ENCODE measurements around the gene GOSR1.
"Not testable (repeated sequence)": the region's sequence is repeated elsewhere in the genome, so short reads cannot be mapped to it uniquely, and the experiment has no call there.

GOSR1 gene

GRCh38 chr17:30547778-30548573, 70.8 kb downstream of the GOSR1 start:
- H3K27me3 Mint-ChIP-seq (ENCODE audit: low read depth): no peaks in the 10 kb centered on the region

GRCh38 chr17:30549181-30549580, 72.0 kb downstream of the GOSR1 start:
- not testable (repeated sequence) for H3K27ac Mint-ChIP-seq

More at GRCh38 chr17:30547778-30548573, 70.8 kb downstream of the GOSR1 start:
- no peaks in the 10 kb centered on the region for H3K4me1 Mint-ChIP-seq (ENCODE audit: low read depth)
- no peaks in the 10 kb centered on the region for H3K9me3 Mint-ChIP-seq
- H3K27ac Mint-ChIP-seq: no peak overlapping the region
- H3K36me3 Mint-ChIP-seq (ENCODE audit: low read depth): no peaks in the 10 kb centered on the region
- H3K4me3 Mint-ChIP-seq: no peak overlapping the region

DNA sequence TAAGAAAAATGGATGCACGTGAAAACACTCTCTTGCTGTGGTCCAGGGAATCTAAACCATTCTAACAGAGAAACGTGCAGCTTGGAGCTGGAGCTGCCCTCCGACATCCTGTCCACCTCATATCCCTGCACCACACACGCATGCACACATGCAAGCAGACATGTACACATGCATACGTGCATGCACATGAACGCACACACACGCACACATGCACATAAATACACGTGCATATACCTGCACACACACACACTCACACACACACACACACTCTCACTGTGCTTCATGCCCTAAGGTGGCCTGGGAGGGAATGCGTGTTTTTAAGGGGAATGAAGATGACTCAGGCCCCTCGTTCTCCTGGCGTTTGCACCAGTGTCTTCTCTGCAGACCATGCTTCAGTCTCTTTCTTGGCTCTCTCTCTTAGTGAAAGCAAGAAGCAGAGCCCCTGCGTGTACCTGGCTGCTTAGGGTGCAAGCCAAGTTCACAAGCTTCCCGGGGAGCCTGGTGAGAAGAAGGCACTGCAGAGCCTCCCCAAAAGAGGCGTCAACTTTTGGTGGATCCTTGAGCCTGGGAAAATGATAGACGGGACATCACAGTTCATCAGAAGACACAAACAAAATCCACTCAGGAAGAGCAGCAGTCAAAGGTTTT, 72.8 kb downstream of the GOSR1 start:
- no peak overlapping the region for H3K27ac Mint-ChIP-seq
- H3K4me3 Mint-ChIP-seq: no peak overlapping the region
- H3K27me3 Mint-ChIP-seq (ENCODE audit: low read depth): no peaks in the 10 kb centered on the region
- no peaks in the 10 kb centered on the region for H3K4me1 Mint-ChIP-seq (ENCODE audit: low read depth)
- H3K9me3 Mint-ChIP-seq: no peaks in the 10 kb centered on the region
- H3K36me3 Mint-ChIP-seq (ENCODE audit: low read depth): no peaks in the 10 kb centered on the region

More at GRCh38 chr17:30549181-30549580, 72.0 kb downstream of the GOSR1 start:
- not testable (repeated sequence) for H3K4me1 Mint-ChIP-seq (ENCODE audit: low read depth); H3K4me3 Mint-ChIP-seq; H3K9me3 Mint-ChIP-seq; H3K36me3 Mint-ChIP-seq (ENCODE audit: low read depth); H3K27me3 Mint-ChIP-seq (ENCODE audit: low read depth)

- Mint-ChIP-seq H3K4me3 (no peak overlapping the region), H3K27me3 (ENCODE audit: low read depth) (no peaks in the 10 kb centered on the region), H3K27ac (no peak overlapping the region), H3K4me1 (ENCODE audit: low read depth) (no peaks in the 10 kb centered on the region), H3K9me3 (no peaks in the 10 kb centered on the region), H3K36me3 (ENCODE audit: low read depth) (no peaks in the 10 kb centered on the region)
Observed at GRCh38 chr17:30550512-30551273, 73.5 kb downstream of the GOSR1 start.

GRCh38 chr17:30551274-30551995, 74.2 kb downstream of the GOSR1 start:
- not testable (repeated sequence) for H3K4me3 Mint-ChIP-seq; H3K36me3 Mint-ChIP-seq (ENCODE audit: low read depth); H3K27me3 Mint-ChIP-seq (ENCODE audit: low read depth); H3K27ac Mint-ChIP-seq; H3K9me3 Mint-ChIP-seq; H3K4me1 Mint-ChIP-seq (ENCODE audit: low read depth)

- Mint-ChIP-seq H3K27ac (no peak overlapping the region), H3K4me3 (no peak overlapping the region), H3K9me3 (no peaks in the 10 kb centered on the region), H3K4me1 (ENCODE audit: low read depth) (no peaks in the 10 kb centered on the region), H3K36me3 (ENCODE audit: low read depth) (no peaks in the 10 kb centered on the region), H3K27me3 (ENCODE audit: low read depth) (no peaks in the 10 kb centered on the region)
Observed at GRCh38 chr17:30551996-30552339, 74.8 kb downstream of the GOSR1 start.

- no peak overlapping the region for H3K27ac Mint-ChIP-seq
- H3K4me3 Mint-ChIP-seq: no peak overlapping the region
- no peaks in the 10 kb centered on the region for H3K27me3 Mint-ChIP-seq (ENCODE audit: low read depth)
- no peaks in the 10 kb centered on the region for H3K36me3 Mint-ChIP-seq (ENCODE audit: low read depth)
- no peaks in the 10 kb centered on the region for H3K9me3 Mint-ChIP-seq
- peaks cover 3% of the 10 kb centered on the region for H3K4me1 Mint-ChIP-seq (ENCODE audit: low read depth)
Observed at GRCh38 chr17:30552994-30553566, 75.9 kb downstream of the GOSR1 start.

DNA sequence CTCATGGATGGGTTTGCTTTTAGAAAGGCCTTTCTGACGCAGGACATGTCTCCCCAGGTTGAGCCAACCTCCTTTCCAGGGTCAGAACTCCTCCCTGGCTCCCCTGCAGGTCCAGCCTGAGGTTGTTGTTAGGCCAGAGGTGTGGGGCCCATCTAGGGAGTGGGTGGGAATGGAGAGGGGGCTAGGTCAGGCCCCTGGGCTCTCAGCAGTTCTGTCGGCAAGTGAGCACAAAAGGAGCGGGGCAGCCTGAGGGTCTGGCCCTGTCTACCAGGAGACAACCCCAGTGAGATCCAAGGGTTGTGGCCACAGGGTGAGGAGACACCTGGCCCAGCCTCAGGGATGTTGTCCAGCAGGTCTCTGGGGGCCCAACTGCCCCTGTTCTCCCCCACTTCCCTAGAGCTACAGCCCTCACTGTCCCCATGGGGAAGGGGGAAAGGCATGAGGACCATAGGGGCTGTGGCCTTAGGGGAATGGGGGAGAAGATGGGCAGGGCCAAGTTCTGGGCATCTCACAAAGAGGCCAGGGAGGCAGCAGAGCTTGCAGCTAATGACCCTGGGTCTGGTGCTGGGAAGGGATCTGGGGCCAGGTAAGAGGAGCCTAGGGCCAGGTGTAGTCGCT, 76.7 kb downstream of the GOSR1 start:
- not testable (repeated sequence) for H3K9me3 Mint-ChIP-seq; H3K36me3 Mint-ChIP-seq (ENCODE audit: low read depth); H3K27me3 Mint-ChIP-seq (ENCODE audit: low read depth); H3K27ac Mint-ChIP-seq; H3K4me1 Mint-ChIP-seq (ENCODE audit: low read depth); H3K4me3 Mint-ChIP-seq

GRCh38 chr17:30554839-30555751, 77.9 kb downstream of the GOSR1 start:
- Mint-ChIP-seq H3K27me3 (ENCODE audit: low read depth) (no peaks in the 10 kb centered on the region), H3K27ac (no peak overlapping the region), H3K9me3 (no peaks in the 10 kb centered on the region), H3K36me3 (ENCODE audit: low read depth) (no peaks in the 10 kb centered on the region), H3K4me1 (ENCODE audit: low read depth) (peaks cover 3% of the 10 kb centered on the region), H3K4me3 (no peak overlapping the region)

DNA sequence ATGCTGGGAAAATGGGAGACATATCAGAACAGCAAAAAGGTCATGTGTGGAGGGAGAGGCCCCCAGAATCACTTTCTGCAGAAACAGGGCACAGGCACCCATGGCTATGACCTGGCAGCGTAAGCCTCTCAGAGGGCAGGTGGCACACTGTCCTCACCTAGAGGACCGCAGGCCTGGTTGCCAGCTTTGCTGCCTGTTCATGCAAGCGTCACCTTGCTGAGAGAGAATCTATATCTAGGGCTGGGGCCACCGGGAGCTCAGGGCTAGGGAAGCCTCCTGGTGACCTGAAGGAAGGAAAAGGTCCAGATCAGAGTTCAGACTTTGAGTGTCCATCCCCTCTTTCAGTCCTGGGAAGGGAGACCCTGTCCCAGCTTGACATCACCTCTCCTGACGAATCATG, 78.7 kb downstream of the GOSR1 start:
- no peak overlapping the region for H3K4me3 Mint-ChIP-seq
- H3K27me3 Mint-ChIP-seq (ENCODE audit: low read depth): no peaks in the 10 kb centered on the region
- H3K27ac Mint-ChIP-seq: no peak overlapping the region
- no peaks in the 10 kb centered on the region for H3K36me3 Mint-ChIP-seq (ENCODE audit: low read depth)
- H3K9me3 Mint-ChIP-seq: no peaks in the 10 kb centered on the region
- peaks cover 3% of the 10 kb centered on the region for H3K4me1 Mint-ChIP-seq (ENCODE audit: low read depth)

DNA sequence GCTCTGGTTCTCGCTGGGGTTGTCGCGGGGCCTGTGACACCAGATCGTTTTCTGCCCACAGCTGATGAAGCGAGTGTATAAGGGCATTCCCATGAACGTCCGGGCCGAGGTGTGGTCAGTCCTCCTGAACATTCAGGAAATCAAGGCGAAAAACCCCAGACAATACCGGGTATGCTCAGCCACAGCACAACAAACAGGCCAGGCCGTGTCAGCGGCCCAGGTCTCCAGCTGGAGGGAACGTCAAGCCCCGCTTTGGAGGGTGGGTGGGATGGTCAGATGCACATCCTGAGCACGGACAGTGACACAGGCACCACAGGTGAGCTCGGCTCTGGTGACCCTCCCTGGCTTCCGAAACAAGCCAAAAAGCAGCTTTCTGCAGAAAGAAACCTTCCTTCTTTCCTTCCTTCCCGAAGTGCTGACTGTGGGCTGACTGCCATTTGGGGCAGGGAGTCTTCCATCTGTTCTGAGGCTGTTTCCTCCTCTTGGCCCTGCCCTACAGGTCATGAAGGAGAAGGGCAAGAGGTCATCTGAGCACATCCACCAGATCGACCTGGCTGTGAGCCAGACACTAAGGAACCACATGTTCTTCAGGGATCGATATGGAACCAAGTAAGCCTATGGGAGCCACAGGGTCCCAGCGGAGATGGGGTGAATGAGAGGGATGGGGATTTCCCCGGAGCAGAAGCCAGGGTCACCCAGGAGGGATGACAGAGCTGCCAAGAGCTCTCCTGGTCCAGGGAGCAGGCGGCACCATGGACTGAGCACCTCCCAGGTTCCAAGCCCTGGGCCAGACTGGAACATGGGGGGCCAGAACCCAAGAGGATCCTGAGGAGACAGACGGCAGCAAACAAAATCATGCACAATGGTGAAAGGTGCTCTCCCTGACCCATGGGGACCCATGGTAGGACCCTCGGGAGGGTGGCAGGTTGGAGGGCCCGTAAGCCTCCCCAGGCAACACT, 79.4 kb downstream of the GOSR1 start:
- H3K27ac Mint-ChIP-seq: no peak overlapping the region

DNA sequence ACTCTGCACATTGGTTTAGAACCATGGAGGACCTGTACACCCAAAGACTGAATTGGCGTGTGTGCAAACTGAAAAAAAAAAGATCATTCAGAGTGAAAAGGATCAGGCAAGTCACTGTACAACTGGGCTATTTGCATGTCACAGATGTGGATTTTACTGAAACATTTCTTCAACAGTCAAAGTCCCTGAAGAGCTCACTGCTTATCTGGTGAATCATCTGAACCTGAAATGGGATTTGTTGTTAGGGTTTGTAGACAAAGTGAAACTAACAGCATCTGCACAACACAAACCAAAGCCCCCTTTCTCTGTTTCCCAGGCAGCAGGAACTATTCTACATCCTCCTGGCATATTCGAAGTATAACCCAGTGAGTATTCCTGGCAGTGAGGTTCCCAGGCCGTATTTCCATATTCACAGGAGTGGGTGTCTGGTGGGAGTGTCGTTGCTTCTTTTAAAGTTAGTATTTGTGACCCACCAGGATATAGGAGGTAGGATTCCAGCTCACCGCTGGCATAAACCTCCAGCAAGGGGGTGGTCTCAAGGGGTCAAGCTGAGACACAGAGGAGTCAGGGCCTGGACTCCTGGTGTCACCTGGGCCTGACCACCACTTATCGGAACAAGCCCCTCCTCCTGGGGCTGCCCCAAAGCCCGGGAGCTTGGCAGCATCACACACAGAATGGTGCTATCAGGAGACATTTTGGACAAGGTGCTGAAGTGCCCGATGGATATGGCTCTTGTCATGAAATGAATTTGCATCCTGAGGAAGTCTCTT, 80.9 kb downstream of the GOSR1 start:
- H3K9me3 Mint-ChIP-seq: no peaks in the 10 kb centered on the region
- peaks cover 3% of the 10 kb centered on the region for H3K27me3 Mint-ChIP-seq (ENCODE audit: low read depth)
- H3K4me3 Mint-ChIP-seq: no peak overlapping the region
- H3K36me3 Mint-ChIP-seq (ENCODE audit: low read depth): no peaks in the 10 kb centered on the region
- H3K27ac Mint-ChIP-seq: no peak overlapping the region
- peaks cover 3% of the 10 kb centered on the region for H3K4me1 Mint-ChIP-seq (ENCODE audit: low read depth)

More for the DNA sequence above, 79.4 kb downstream of the GOSR1 start:
- no peaks in the 10 kb centered on the region for H3K9me3 Mint-ChIP-seq
- H3K4me1 Mint-ChIP-seq (ENCODE audit: low read depth): peaks cover 3% of the 10 kb centered on the region
- H3K4me3 Mint-ChIP-seq: no peak overlapping the region
- no peaks in the 10 kb centered on the region for H3K36me3 Mint-ChIP-seq (ENCODE audit: low read depth)
- no peaks in the 10 kb centered on the region for H3K27me3 Mint-ChIP-seq (ENCODE audit: low read depth)
